Measurements from ENCODE around the gene DMBT1. TPM values are rescaled to one million over a fixed set of nuclear protein-coding genes. Genes with fewer than 3 reads are reported as not detected.

Gene DMBT1
- total RNA-seq, 1 donor from 2014 or later: 6.5 TPM

DNA sequence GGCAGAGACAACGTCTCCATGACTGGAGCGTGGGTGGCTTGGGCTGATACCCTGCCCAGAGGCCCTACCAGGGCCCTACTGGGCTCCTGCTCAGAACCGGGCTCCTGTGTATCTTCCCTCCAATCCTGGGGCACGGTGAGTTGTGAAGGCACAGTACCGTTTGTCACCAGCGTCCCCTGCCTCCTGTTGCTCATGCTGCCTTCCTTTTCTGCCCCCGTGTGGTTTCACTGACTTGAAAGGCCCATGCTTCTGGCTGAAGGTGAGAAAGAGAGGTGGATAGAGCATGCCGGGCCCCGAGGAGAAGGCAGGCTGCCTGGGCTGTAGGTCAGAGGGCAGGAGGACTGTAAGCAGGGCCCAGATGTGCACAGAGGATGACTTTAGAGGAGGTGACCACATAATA, 9.1 kb upstream of the DMBT1 start:
- peaks cover 7% of the 10 kb centered on the region for H3K27me3 Mint-ChIP-seq
- no peaks in the 10 kb centered on the region for H3K36me3 Mint-ChIP-seq
- no peaks in the 10 kb centered on the region for H3K9me3 Mint-ChIP-seq
- no peak overlapping the region for H3K4me3 Mint-ChIP-seq
- TF ChIP-seq, protein P1, sequence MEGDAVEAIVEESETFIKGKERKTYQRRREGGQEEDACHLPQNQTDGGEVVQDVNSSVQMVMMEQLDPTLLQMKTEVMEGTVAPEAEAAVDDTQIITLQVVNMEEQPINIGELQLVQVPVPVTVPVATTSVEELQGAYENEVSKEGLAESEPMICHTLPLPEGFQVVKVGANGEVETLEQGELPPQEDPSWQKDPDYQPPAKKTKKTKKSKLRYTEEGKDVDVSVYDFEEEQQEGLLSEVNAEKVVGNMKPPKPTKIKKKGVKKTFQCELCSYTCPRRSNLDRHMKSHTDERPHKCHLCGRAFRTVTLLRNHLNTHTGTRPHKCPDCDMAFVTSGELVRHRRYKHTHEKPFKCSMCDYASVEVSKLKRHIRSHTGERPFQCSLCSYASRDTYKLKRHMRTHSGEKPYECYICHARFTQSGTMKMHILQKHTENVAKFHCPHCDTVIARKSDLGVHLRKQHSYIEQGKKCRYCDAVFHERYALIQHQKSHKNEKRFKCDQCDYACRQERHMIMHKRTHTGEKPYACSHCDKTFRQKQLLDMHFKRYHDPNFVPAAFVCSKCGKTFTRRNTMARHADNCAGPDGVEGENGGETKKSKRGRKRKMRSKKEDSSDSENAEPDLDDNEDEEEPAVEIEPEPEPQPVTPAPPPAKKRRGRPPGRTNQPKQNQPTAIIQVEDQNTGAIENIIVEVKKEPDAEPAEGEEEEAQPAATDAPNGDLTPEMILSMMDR (conservative IDR thresholded peaks at IDR 0.05): no peak
- H3K4me1 Mint-ChIP-seq (ENCODE audit: unreplicated experiment): no peaks in the 10 kb centered on the region
- H3K27ac Mint-ChIP-seq: no peak overlapping the region
- DNase-seq (ENCODE audit: extremely low spot score, unreplicated experiment): no peak

DNA sequence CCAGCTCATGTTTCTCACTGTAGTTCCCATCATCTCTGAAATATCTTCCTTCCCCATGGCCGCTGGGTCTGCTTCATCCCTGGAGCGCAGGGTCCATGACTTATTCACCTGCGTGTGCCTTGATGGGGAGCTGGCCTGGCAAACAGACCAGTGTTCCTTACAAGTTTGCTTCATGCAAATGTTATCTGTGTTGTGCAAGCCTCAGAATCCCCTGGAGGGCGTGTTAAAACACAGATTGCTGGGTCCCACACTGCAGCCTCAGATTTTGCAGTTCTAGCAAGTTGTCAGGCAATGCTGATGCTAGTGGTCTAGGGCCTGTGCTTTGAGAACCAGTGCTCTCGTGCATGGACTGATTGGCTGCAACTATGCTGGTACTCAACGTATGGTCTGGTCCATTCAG, 7.2 kb upstream of the DMBT1 start:
- no peak overlapping the region for H3K4me3 Mint-ChIP-seq
- no peaks in the 10 kb centered on the region for H3K4me1 Mint-ChIP-seq (ENCODE audit: unreplicated experiment)
- H3K36me3 Mint-ChIP-seq: no peaks in the 10 kb centered on the region
- H3K27me3 Mint-ChIP-seq: peaks cover 7% of the 10 kb centered on the region
- H3K27ac Mint-ChIP-seq: no peak overlapping the region
- DNase-seq (ENCODE audit: extremely low spot score, unreplicated experiment): no peak
- no peaks in the 10 kb centered on the region for H3K9me3 Mint-ChIP-seq
- TF ChIP-seq, protein P1 (conservative IDR thresholded peaks at IDR 0.05): no peak

DNA sequence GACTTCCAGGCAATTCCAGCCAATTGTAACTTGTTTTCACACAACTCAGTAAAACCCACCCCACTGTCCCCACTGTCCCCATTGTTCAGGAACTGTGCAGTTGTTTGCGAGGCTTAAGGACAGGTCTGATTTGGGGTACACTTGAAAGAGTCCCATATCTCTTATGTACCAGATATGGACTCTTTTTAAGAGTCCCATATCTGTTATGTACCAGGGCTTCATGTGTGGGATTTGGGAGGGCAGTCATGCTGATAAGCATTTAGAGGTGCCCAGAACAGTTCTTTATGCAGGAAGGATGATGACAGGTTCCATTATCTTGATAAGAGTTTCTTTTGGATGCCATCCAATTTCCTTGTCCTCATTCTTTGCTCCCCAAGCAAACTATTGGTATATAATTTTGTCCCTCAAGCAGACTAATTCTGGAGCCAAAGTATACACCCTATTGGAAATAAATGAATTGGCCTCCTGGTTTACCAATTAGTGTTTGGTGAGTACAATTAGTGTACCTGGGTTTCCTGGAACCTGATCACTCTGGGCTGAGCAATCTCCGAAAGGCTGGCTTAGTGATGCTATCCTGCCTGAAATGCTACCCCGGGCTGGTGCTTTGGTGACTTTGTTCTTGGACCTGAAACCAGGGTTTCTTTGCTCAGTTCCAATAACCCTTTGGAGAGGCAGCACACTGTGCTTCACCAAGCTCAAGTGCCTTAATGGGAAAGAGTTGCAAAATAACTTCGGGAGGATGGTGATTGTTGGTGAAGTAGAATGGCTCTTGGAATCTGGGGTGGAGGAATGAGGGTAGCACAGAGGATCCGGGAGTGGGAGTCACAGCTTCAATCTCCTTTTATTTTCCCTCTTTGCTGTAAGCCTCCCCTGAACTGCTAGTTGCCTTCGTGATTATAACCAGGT, 6.2 kb upstream of the DMBT1 start:
- TF ChIP-seq, protein P1 (conservative IDR thresholded peaks at IDR 0.05): no peak
- DNase-seq (ENCODE audit: extremely low spot score, unreplicated experiment): no peak
- Mint-ChIP-seq H3K9me3 (peaks cover 5% of the 10 kb centered on the region), H3K4me3 (no peak overlapping the region), H3K4me1 (ENCODE audit: unreplicated experiment) (no peaks in the 10 kb centered on the region), H3K27me3 (peaks cover 13% of the 10 kb centered on the region), H3K27ac (no peak overlapping the region), H3K36me3 (no peaks in the 10 kb centered on the region)

DNA sequence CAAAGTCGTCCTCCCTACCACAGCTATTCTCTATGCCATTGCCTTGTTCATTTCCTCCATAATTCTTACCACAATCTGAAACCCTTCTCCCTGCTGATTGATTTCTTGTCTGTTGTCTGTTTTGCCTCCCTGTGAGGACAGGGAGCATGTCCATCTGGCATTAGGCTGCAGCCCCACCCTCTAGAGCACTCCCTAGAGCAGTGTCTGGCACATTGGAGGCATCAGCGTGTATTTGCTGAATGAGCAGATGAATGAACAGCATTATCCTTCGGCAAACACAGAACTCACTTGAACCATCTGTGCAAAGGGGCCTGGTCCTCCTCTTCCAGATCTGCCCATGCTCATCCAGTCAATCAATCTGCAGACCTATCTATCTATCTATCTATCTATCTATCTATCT, 5.1 kb upstream of the DMBT1 start:
- Mint-ChIP-seq H3K9me3 (peaks cover 5% of the 10 kb centered on the region), H3K4me3 (no peak overlapping the region), H3K27ac (no peak overlapping the region), H3K27me3 (peaks cover 22% of the 10 kb centered on the region), H3K4me1 (ENCODE audit: unreplicated experiment) (no peaks in the 10 kb centered on the region), H3K36me3 (no peaks in the 10 kb centered on the region)
- TF ChIP-seq, protein P1 (conservative IDR thresholded peaks at IDR 0.05): no peak
- DNase-seq (ENCODE audit: extremely low spot score, unreplicated experiment): no peak

DNA sequence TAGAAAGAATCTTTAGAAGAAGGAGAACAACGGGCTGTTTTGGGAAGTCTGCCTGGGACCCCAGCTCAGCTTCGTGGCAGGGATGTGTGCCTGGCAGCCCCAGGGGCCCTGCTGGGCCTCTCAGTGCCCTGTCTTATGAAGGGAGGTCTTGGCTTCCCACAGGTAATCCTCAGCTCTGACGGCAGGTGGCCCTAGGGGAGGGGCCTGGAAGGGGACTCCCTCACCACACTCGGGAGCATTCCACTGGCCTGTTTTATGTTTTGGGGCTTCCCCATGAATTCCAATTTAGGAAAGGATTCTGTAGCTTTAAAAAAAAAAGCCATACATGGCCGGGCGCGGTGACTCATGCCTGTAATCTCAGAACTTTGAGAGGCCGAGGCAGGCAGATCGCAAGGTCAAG, 3.0 kb upstream of the DMBT1 start:
- TF ChIP-seq, protein P1 (conservative IDR thresholded peaks at IDR 0.05): no peak
- Mint-ChIP-seq H3K4me3 (no peak overlapping the region), H3K27ac (no peak overlapping the region), H3K9me3 (peaks cover 5% of the 10 kb centered on the region), H3K36me3 (no peaks in the 10 kb centered on the region), H3K4me1 (ENCODE audit: unreplicated experiment) (no peaks in the 10 kb centered on the region), H3K27me3 (peaks cover 37% of the 10 kb centered on the region)
- DNase-seq (ENCODE audit: extremely low spot score, unreplicated experiment): no peak
